ENCODE measurements around the gene PARVG. TPM values are rescaled to one million over a fixed set of nuclear protein-coding genes. Genes with fewer than 3 reads are reported as not detected.

PARVG gene
- total and polyA plus RNA-seq, 2 donors (not counting 3 experiments of a cell fraction or from before 2014, with no cell fraction given) = 0.82 TPM; not detected in 1

DNA sequence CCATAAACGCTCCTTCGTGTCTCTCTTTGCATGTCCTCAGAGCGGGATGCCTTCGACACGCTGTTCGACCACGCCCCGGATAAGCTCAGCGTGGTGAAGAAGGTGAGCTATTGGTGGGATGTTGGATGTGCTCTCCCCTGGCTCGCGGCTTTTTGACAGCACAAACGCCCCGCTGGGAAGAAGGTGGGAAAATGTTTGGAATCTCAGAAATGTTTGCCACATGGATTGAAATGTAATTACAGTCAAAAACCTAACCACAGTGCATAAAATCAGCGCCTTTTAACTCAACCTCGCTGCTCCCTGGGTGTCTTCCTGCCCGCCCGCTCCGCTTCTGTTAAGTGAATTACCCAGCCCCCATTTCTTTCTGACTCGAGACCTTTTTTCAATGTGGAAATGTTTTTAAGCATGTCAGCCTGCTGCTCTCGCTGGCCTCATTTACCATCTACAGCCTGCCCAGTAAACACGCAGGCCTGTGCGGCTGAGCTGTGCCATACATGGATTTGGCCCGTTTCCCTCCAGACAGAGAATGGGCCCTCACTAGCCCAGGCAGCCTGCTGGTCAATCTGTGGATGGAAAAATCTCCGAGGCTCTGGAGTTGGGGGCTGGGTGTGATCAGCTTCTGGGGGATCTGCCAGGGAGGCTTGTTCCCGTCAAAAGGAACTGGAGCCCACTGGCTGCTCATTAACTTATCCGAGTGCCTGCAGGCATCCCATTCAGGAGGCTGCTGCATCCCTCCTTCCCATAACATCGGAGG is 32.7 kb upstream of the PARVG start:
- H3K79me2 ChIP-seq (ENCODE audit: control insufficient read depth, insufficient read depth, low read length) = no peaks in the 10 kb centered on the region
- no peaks in the 10 kb centered on the region for H4K20me1 ChIP-seq (replicated peaks; ENCODE audit: control insufficient read depth, extremely low read depth, insufficient read depth, low read length)
- no TSS peak for BruUV-seq (replicated peaks)
- H3K9me1 ChIP-seq (replicated peaks; ENCODE audit: control insufficient read depth, extremely low read depth, insufficient read depth, low read length) = no peaks in the 10 kb centered on the region
- ChIA-PET CTCF (interaction anchor here (0.8 to 1.1 kb wide), 2 partner anchors 62 to 155 kb away, joined by 3 read pairs; no protein-coding TSS in a partner anchor), POLR2A (no interaction called here)
- H3K4me1 ChIP-seq (ENCODE audit: control insufficient read depth, extremely low read depth, insufficient read depth, low read length) = no peaks in the 10 kb centered on the region
- FAIRE-seq (no peak), DNase-seq (ENCODE audit: low read depth, low spot score) (no peak)
- H3K27ac ChIP-seq (ENCODE audit: insufficient read depth, low read depth, low read length) = no peak overlapping the region
- no peak overlapping the region for H2AFZ ChIP-seq (ENCODE audit: low read depth, low read length)
- dilution Hi-C loops (cut with MboI; ENCODE audit: extremely low pct_ligation_motif_present, low sequenced_read_pairs) = no loop called here
- H3K4me3 ChIP-seq (replicated peaks in 1 of 3; ENCODE audit: insufficient read depth in 1 of 3, low read depth in 1 of 3, low read length in 3 of 3) = no peak overlapping the region
- no peak overlapping the region for H3K9ac ChIP-seq (replicated peaks; ENCODE audit: extremely low read depth, insufficient read depth, low read length)
- H3K9me3 ChIP-seq (replicated peaks; ENCODE audit: control insufficient read depth, insufficient read depth, low read length) = no peaks in the 10 kb centered on the region
- no peak for TF ChIP-seq MYC (IDR thresholded peaks at IDR 0.05; ENCODE audit: low read depth, low read length)
- H3K36me3 ChIP-seq (ENCODE audit: control insufficient read depth in 2 of 2, extremely low read depth in 1 of 2, insufficient read depth in 2 of 2, low read length in 2 of 2) = peaks cover 2 to 13% of the 10 kb centered on the region in 2 experiments
- H3K4me2 ChIP-seq (ENCODE audit: insufficient read depth, low read length) = no peak overlapping the region
- intact Hi-C loops (cut with micrococcal nuclease) = no loop called here
- H3K27me3 ChIP-seq (ENCODE audit: control insufficient read depth in 2 of 2, insufficient read depth in 2 of 2, low read length in 2 of 2) = no peaks in the 10 kb centered on the region

DNA sequence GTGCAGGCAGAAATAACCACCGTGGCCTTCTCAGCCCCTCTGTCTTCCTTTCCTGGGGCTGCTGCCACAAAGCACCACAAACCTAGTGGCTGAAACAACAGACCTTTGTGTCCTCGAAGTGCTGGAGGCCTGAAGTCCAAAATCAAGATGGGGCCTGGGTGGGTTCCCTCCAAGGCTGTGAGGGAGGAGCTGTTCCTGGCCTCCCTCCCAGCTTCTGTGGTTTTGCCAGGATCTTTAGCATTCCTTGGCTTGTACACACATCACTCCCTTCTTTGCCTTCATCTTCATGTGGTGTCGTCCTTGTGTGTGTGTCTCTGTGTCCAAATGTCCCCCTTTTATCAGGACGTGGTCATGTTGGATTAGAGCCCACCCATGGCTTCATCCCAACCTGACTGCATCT is 29.0 kb upstream of the PARVG start:
- H3K79me2 ChIP-seq (ENCODE audit: control insufficient read depth, insufficient read depth, low read length) = no peaks in the 10 kb centered on the region
- H3K27me3 ChIP-seq (ENCODE audit: control insufficient read depth in 2 of 2, insufficient read depth in 2 of 2, low read length in 2 of 2) = no peaks in the 10 kb centered on the region
- dilution Hi-C loops (cut with MboI; ENCODE audit: extremely low pct_ligation_motif_present, low sequenced_read_pairs) (no loop called here), intact Hi-C loops (cut with micrococcal nuclease) (no loop called here)
- no peaks in the 10 kb centered on the region for H3K9me3 ChIP-seq (replicated peaks; ENCODE audit: control insufficient read depth, insufficient read depth, low read length)
- peaks cover 2 to 7% of the 10 kb centered on the region in 2 experiments for H3K36me3 ChIP-seq (ENCODE audit: control insufficient read depth in 2 of 2, extremely low read depth in 1 of 2, insufficient read depth in 2 of 2, low read length in 2 of 2)
- no peak overlapping the region for H2AFZ ChIP-seq (ENCODE audit: low read depth, low read length)
- H3K4me1 ChIP-seq (ENCODE audit: control insufficient read depth, extremely low read depth, insufficient read depth, low read length) = no peaks in the 10 kb centered on the region
- no peak overlapping the region for H3K9ac ChIP-seq (replicated peaks; ENCODE audit: extremely low read depth, insufficient read depth, low read length)
- ChIA-PET POLR2A (no interaction called here), CTCF (interaction anchor here (0.5 kb wide), 1 partner anchor 10 kb away, joined by 4 read pairs; no protein-coding TSS in a partner anchor)
- DNase-seq (ENCODE audit: low read depth, low spot score) (no peak), FAIRE-seq (no peak)
- H3K4me2 ChIP-seq (ENCODE audit: insufficient read depth, low read length) = no peak overlapping the region
- H3K9me1 ChIP-seq (replicated peaks; ENCODE audit: control insufficient read depth, extremely low read depth, insufficient read depth, low read length) = no peaks in the 10 kb centered on the region
- H3K4me3 ChIP-seq (replicated peaks in 1 of 3; ENCODE audit: insufficient read depth in 1 of 3, low read depth in 1 of 3, low read length in 3 of 3) = no peak overlapping the region
- TF ChIP-seq FOS (IDR thresholded peaks at IDR 0.05; ENCODE audit: borderline replicate concordance, insufficient read depth, low read length) (no peak), EZH2 (IDR thresholded peaks at IDR 0.05; ENCODE audit: borderline replicate concordance, low read depth, low read length, severe bottlenecking) (no peak), GATA2 (IDR thresholded peaks at IDR 0.05; ENCODE audit: insufficient read depth, insufficient read length, low read depth, low read length) (no peak), MYC (IDR thresholded peaks at IDR 0.05; ENCODE audit: low read depth, low read length) (no peak), JUN (IDR thresholded peaks at IDR 0.05; ENCODE audit: borderline replicate concordance, insufficient read depth, insufficient read length, low read depth) (no peak), POLR2A (IDR thresholded peaks at IDR 0.05; ENCODE audit: low read depth, low read length) (no peak), POLR2AphosphoS5 (IDR thresholded peaks at IDR 0.05; ENCODE audit: insufficient read depth, low read depth, low read length) (no peak)
- TF ChIP-seq, protein P1, sequence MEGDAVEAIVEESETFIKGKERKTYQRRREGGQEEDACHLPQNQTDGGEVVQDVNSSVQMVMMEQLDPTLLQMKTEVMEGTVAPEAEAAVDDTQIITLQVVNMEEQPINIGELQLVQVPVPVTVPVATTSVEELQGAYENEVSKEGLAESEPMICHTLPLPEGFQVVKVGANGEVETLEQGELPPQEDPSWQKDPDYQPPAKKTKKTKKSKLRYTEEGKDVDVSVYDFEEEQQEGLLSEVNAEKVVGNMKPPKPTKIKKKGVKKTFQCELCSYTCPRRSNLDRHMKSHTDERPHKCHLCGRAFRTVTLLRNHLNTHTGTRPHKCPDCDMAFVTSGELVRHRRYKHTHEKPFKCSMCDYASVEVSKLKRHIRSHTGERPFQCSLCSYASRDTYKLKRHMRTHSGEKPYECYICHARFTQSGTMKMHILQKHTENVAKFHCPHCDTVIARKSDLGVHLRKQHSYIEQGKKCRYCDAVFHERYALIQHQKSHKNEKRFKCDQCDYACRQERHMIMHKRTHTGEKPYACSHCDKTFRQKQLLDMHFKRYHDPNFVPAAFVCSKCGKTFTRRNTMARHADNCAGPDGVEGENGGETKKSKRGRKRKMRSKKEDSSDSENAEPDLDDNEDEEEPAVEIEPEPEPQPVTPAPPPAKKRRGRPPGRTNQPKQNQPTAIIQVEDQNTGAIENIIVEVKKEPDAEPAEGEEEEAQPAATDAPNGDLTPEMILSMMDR (IDR thresholded peaks at IDR 0.05; ENCODE audit: extremely low read depth in 1 of 2, insufficient read depth in 1 of 2, low read depth in 1 of 2, low read length in 2 of 2) = no peak
- TF ChIP-seq, protein P2, sequence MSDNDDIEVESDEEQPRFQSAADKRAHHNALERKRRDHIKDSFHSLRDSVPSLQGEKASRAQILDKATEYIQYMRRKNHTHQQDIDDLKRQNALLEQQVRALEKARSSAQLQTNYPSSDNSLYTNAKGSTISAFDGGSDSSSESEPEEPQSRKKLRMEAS (IDR thresholded peaks at IDR 0.05; ENCODE audit: insufficient read depth, insufficient read length) = no peak
- H3K27ac ChIP-seq (ENCODE audit: insufficient read depth, low read depth, low read length) = no peak overlapping the region
- BruUV-seq (replicated peaks) = no TSS peak
- no peaks in the 10 kb centered on the region for H4K20me1 ChIP-seq (replicated peaks; ENCODE audit: control insufficient read depth, extremely low read depth, insufficient read depth, low read length)

Measured in endothelial cell of umbilical vein (primary cell).